Vagina (tissue), 2 donors: ENCODE data around the gene DOP1A. TPM values are rescaled to one million over a fixed set of nuclear protein-coding genes. Genes with fewer than 3 reads are reported as not detected.

Experiments
- DNase-seq, 2 donors: peaks; one replicate each; pipeline ENCODE4 v3.0.0-alpha.2; 2017; ENCODE audit errors: extremely low spot score in 2 of 2
- H3K27ac ChIP-seq: fragments of 200-600 bp; sonication (generic); one replicate; pipeline ENCODE4 v1.5.1; 2019
- H3K27me3 ChIP-seq: fragments of 200-600 bp; sonication (generic); one replicate; pipeline ENCODE4 v1.5.1; 2019
- H3K36me3 ChIP-seq, 2 donors: fragments of 200-600 bp; sonication (generic); one replicate each; pipeline ENCODE4 v1.5.1; 2017 to 2019
- H3K4me1 ChIP-seq: fragments of 200-600 bp; sonication (generic); one replicate; pipeline ENCODE4 v1.5.1; 2019
- H3K4me3 ChIP-seq, 2 donors: fragments of 200-600 bp; sonication (generic); 1 replicate in 1 of 2; 2 replicates in 1 of 2; pipeline ENCODE4 v1.5.1; 2016 to 2019
- H3K9me3 ChIP-seq: fragments of 200-600 bp; sonication (generic); one replicate; pipeline ENCODE4 v1.5.1; 2019
- CTCF ChIP-seq, 3 experiments: fragments of 450-650 bp in 2 of 3; fragments of 200-600 bp in 1 of 3; sonication (generic) in 1 of 3; IDR thresholded peaks; one replicate each; pipeline ENCODE4 v1.5.1; 2017 to 2019; ENCODE audit warnings: antibody characterized with exemption in 3 of 3, mild to moderate bottlenecking in 2 of 3, moderate library complexity in 2 of 3
- POLR2A ChIP-seq, 2 donors: fragments of 450-650 bp; IDR thresholded peaks; one replicate each; pipeline ENCODE4 v1.6.1; 2017; ENCODE audit warnings: antibody characterized with exemption in 2 of 2, mild to moderate bottlenecking in 2 of 2, moderate library complexity in 2 of 2
- POLR2AphosphoS5 ChIP-seq, 2 donors: sonication (generic); formaldehyde crosslinking; IDR thresholded peaks; one replicate each; pipeline ENCODE4 v1.9.0; 2017; ENCODE audit warnings: antibody characterized with exemption in 2 of 2, mild to moderate bottlenecking in 2 of 2, low read depth in 1 of 2; ENCODE audit not compliant: insufficient read depth in 1 of 2
- intact Hi-C: fragments of 100-400 bp; cut with DNase I; formaldehyde crosslinking; loops from one replicate; pipeline ENCODE4 v1.15.1; 2023
- total RNA-seq: library from RNA; depleted of rRNA; stranded (reverse); fragments of >200 nt; gene quantifications from one replicate; pipeline ENCODE4 v1.2.3, GENCODE V29; 2016

DOP1A gene
- total RNA-seq, 1 donor from 2014 or later: 33.1 TPM

GRCh38 chr6:83176246-83176645 lies 108.8 kb downstream of the DOP1A start:
- no peak for TF ChIP-seq POLR2A (IDR thresholded peaks at IDR 0.05)
- TF ChIP-seq POLR2AphosphoS5 (IDR thresholded peaks at IDR 0.05; ENCODE audit: insufficient read depth in 1 of 2, low read depth in 1 of 2): no peak
- TF ChIP-seq CTCF (IDR thresholded peaks at IDR 0.05): no peak
- no peaks in the 10 kb centered on the region for H3K4me1 ChIP-seq
- H3K27ac ChIP-seq: no peak overlapping the region
- H3K9me3 ChIP-seq: no peaks in the 10 kb centered on the region
- no peaks in the 10 kb centered on the region for H3K27me3 ChIP-seq
- no peak overlapping the region for H3K4me3 ChIP-seq
- DNase-seq: no peak
- intact Hi-C loops: no loop called here
- peaks cover 0 to 49% of the 10 kb centered on the region in 2 donors for H3K36me3 ChIP-seq

GRCh38 chr6:83180426-83180950 lies 113.0 kb downstream of the DOP1A start:
- no peak overlapping the region for H3K4me3 ChIP-seq
- H3K27ac ChIP-seq: no peak overlapping the region
- TF ChIP-seq POLR2AphosphoS5 (IDR thresholded peaks at IDR 0.05; ENCODE audit: insufficient read depth in 1 of 2, low read depth in 1 of 2): no peak
- TF ChIP-seq POLR2A (IDR thresholded peaks at IDR 0.05): no peak
- TF ChIP-seq CTCF (IDR thresholded peaks at IDR 0.05): no peak
- intact Hi-C loops: no loop called here
- DNase-seq: no peak
- H3K4me1 ChIP-seq: no peaks in the 10 kb centered on the region
- H3K9me3 ChIP-seq: no peaks in the 10 kb centered on the region
- peaks cover 0 to 29% of the 10 kb centered on the region in 2 donors for H3K36me3 ChIP-seq
- H3K27me3 ChIP-seq: no peaks in the 10 kb centered on the region

- no peaks in the 10 kb centered on the region for H3K27me3 ChIP-seq
- H3K4me1 ChIP-seq: no peaks in the 10 kb centered on the region
- no peak overlapping the region for H3K4me3 ChIP-seq
- H3K9me3 ChIP-seq: no peaks in the 10 kb centered on the region
- TF ChIP-seq POLR2AphosphoS5 (IDR thresholded peaks at IDR 0.05; ENCODE audit: insufficient read depth in 1 of 2, low read depth in 1 of 2) (no peak), CTCF (IDR thresholded peaks at IDR 0.05) (no peak), POLR2A (IDR thresholded peaks at IDR 0.05) (no peak)
- intact Hi-C loops: no loop called here
- H3K36me3 ChIP-seq: peaks cover 0 to 43% of the 10 kb centered on the region in 2 donors
- DNase-seq: no peak
- H3K27ac ChIP-seq: no peak overlapping the region
These were observed 114.6 kb downstream of the DOP1A start for GRCh38 chr6:83182114-83182513.

- TF ChIP-seq POLR2AphosphoS5 (IDR thresholded peaks at IDR 0.05; ENCODE audit: insufficient read depth in 1 of 2, low read depth in 1 of 2): no peak
- no peak for TF ChIP-seq POLR2A (IDR thresholded peaks at IDR 0.05)
- TF ChIP-seq CTCF (IDR thresholded peaks at IDR 0.05): no peak
- H3K36me3 ChIP-seq: peaks cover 0 to 54% of the 10 kb centered on the region in 2 donors
- DNase-seq: no peak
- H3K4me3 ChIP-seq: no peak overlapping the region
- intact Hi-C loops: no loop called here
- H3K9me3 ChIP-seq: no peaks in the 10 kb centered on the region
- no peaks in the 10 kb centered on the region for H3K27me3 ChIP-seq
- no peak overlapping the region for H3K27ac ChIP-seq
- no peaks in the 10 kb centered on the region for H3K4me1 ChIP-seq
These were observed 115.8 kb downstream of the DOP1A start for GRCh38 chr6:83183082-83183828.

GRCh38 chr6:83185096-83185495 lies 117.6 kb downstream of the DOP1A start:
- intact Hi-C loops: no loop called here
- DNase-seq: no peak
- H3K4me1 ChIP-seq: peaks cover 9% of the 10 kb centered on the region
- H3K9me3 ChIP-seq: no peaks in the 10 kb centered on the region
- no peak for TF ChIP-seq CTCF (IDR thresholded peaks at IDR 0.05)
- no peak for TF ChIP-seq POLR2AphosphoS5 (IDR thresholded peaks at IDR 0.05; ENCODE audit: insufficient read depth in 1 of 2, low read depth in 1 of 2)
- TF ChIP-seq POLR2A (IDR thresholded peaks at IDR 0.05): no peak
- H3K36me3 ChIP-seq: peaks cover 0 to 46% of the 10 kb centered on the region in 2 donors
- H3K27ac ChIP-seq: no peak overlapping the region
- H3K4me3 ChIP-seq: no peak overlapping the region
- no peaks in the 10 kb centered on the region for H3K27me3 ChIP-seq
